ENCODE results near the gene DAZAP1. TPM values are rescaled to one million over a fixed set of nuclear protein-coding genes. Genes with fewer than 3 reads are reported as not detected.

Gene DAZAP1
- polyA plus RNA-seq, 1 donor (not counting 4 experiments of a cell fraction or from before 2014, with no cell fraction given): 99.2 TPM

DNA sequence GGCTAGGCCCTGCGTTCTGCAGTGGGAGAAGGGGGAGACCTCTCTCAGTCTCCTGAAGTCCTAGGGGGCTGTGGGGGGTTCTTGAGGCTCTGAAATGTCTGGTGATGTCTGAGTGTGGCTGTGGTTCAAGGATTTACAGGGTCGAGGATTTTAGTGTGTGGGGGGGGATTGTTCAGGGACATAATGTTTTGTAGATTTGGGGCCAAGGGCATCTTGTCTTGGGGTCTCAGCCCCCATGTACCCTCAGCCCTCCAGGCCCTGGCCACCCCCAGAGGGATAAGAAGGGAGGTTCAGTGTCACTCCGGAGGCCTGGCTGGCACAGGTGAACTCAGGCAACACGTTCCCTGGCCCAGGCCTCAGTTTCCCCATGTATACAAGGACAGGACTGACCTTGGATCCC, 40.1 kb downstream of the DAZAP1 start:
- H3K4me2 ChIP-seq (ENCODE audit: control insufficient read depth, extremely low read depth, insufficient read depth, low read depth, low read length): no peak overlapping the region
- FAIRE-seq (no peak), DNase-seq (ENCODE audit: low read depth, low spot score) (no peak)
- peaks cover 3% of the 10 kb centered on the region for H3K9me1 ChIP-seq (ENCODE audit: control insufficient read depth, extremely low read depth, insufficient read depth, low read length)
- no peak overlapping the region for H2AFZ ChIP-seq (ENCODE audit: control insufficient read depth, low read length)
- peaks cover 0 to 4% of the 10 kb centered on the region in 2 experiments for H3K36me3 ChIP-seq (ENCODE audit: control insufficient read depth in 2 of 2, extremely low read depth in 1 of 2, insufficient read depth in 2 of 2, low read length in 2 of 2)
- peaks cover 68% of the 10 kb centered on the region for H3K27me3 ChIP-seq (ENCODE audit: control insufficient read depth, extremely low read depth, insufficient read depth, low read length)
- H3K9me3 ChIP-seq (ENCODE audit: control insufficient read depth, low read depth, low read length): no peaks in the 10 kb centered on the region
- dilution Hi-C loops (cut with MboI; ENCODE audit: extremely low pct_ligation_motif_present, low sequenced_read_pairs): no loop called here
- TF ChIP-seq, protein P1, sequence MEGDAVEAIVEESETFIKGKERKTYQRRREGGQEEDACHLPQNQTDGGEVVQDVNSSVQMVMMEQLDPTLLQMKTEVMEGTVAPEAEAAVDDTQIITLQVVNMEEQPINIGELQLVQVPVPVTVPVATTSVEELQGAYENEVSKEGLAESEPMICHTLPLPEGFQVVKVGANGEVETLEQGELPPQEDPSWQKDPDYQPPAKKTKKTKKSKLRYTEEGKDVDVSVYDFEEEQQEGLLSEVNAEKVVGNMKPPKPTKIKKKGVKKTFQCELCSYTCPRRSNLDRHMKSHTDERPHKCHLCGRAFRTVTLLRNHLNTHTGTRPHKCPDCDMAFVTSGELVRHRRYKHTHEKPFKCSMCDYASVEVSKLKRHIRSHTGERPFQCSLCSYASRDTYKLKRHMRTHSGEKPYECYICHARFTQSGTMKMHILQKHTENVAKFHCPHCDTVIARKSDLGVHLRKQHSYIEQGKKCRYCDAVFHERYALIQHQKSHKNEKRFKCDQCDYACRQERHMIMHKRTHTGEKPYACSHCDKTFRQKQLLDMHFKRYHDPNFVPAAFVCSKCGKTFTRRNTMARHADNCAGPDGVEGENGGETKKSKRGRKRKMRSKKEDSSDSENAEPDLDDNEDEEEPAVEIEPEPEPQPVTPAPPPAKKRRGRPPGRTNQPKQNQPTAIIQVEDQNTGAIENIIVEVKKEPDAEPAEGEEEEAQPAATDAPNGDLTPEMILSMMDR (optimal IDR thresholded peaks at IDR 0.05 in 1 of 3, IDR thresholded peaks at IDR 0.05 in 1 of 3, conservative IDR thresholded peaks at IDR 0.05 in 1 of 3; ENCODE audit: extremely low read depth in 1 of 3, insufficient read depth in 2 of 3, low read length in 3 of 3): no peak
- no peak for TF ChIP-seq EZH2 (IDR thresholded peaks at IDR 0.05; ENCODE audit: low read length)
- no peaks in the 10 kb centered on the region for H3K79me2 ChIP-seq (ENCODE audit: control insufficient read depth, insufficient read depth, low read length)
- H3K27ac ChIP-seq (ENCODE audit: control insufficient read depth, insufficient read depth, low read length): no peak overlapping the region
- H3K9ac ChIP-seq (ENCODE audit: control insufficient read depth, extremely low read depth, insufficient read depth, low read length): no peak overlapping the region
- H3K4me1 ChIP-seq (ENCODE audit: control insufficient read depth, extremely low read depth, insufficient read depth, low read length): peaks cover 6% of the 10 kb centered on the region
- H3K4me3 ChIP-seq (ENCODE audit: control insufficient read depth in 2 of 3, extremely low read depth in 1 of 3, insufficient read depth in 2 of 3, low read depth in 1 of 3, low read length in 3 of 3): no peak overlapping the region
- peaks cover 4% of the 10 kb centered on the region for H4K20me1 ChIP-seq (ENCODE audit: control insufficient read depth, extremely low read depth, insufficient read depth, low read length)

GRCh38 chr19:1447944-1448343, 40.6 kb downstream of the DAZAP1 start:
- Histone ChIP-seq H3K27me3 (ENCODE audit: control insufficient read depth, extremely low read depth, insufficient read depth, low read length) (peaks cover 73% of the 10 kb centered on the region), H3K9ac (ENCODE audit: control insufficient read depth, extremely low read depth, insufficient read depth, low read length) (no peak overlapping the region), H4K20me1 (ENCODE audit: control insufficient read depth, extremely low read depth, insufficient read depth, low read length) (peaks cover 4% of the 10 kb centered on the region), H3K9me1 (ENCODE audit: control insufficient read depth, extremely low read depth, insufficient read depth, low read length) (peaks cover 3% of the 10 kb centered on the region), H2AFZ (ENCODE audit: control insufficient read depth, low read length) (no peak overlapping the region), H3K4me3 (ENCODE audit: control insufficient read depth in 2 of 3, extremely low read depth in 1 of 3, insufficient read depth in 2 of 3, low read depth in 1 of 3, low read length in 3 of 3) (no peak overlapping the region), H3K4me1 (ENCODE audit: control insufficient read depth, extremely low read depth, insufficient read depth, low read length) (peaks cover 6% of the 10 kb centered on the region), H3K9me3 (ENCODE audit: control insufficient read depth, low read depth, low read length) (no peaks in the 10 kb centered on the region), H3K4me2 (ENCODE audit: control insufficient read depth, extremely low read depth, insufficient read depth, low read depth, low read length) (no peak overlapping the region), H3K27ac (ENCODE audit: control insufficient read depth, insufficient read depth, low read length) (no peak overlapping the region), H3K36me3 (ENCODE audit: control insufficient read depth in 2 of 2, extremely low read depth in 1 of 2, insufficient read depth in 2 of 2, low read length in 2 of 2) (no peaks in the 10 kb centered on the region), H3K79me2 (ENCODE audit: control insufficient read depth, insufficient read depth, low read length) (no peaks in the 10 kb centered on the region)
- no peak for FAIRE-seq
- dilution Hi-C loops (cut with MboI; ENCODE audit: extremely low pct_ligation_motif_present, low sequenced_read_pairs): no loop called here
- DNase-seq (ENCODE audit: low read depth, low spot score): no peak
- TF ChIP-seq, protein P1 (optimal IDR thresholded peaks at IDR 0.05 in 1 of 3, IDR thresholded peaks at IDR 0.05 in 1 of 3, conservative IDR thresholded peaks at IDR 0.05 in 1 of 3; ENCODE audit: extremely low read depth in 1 of 3, insufficient read depth in 2 of 3, low read length in 3 of 3): no peak
- TF ChIP-seq EZH2 (IDR thresholded peaks at IDR 0.05; ENCODE audit: low read length): no peak

Measured in keratinocyte (primary cell).